ENCODE results near the gene BEST4.

DNA sequence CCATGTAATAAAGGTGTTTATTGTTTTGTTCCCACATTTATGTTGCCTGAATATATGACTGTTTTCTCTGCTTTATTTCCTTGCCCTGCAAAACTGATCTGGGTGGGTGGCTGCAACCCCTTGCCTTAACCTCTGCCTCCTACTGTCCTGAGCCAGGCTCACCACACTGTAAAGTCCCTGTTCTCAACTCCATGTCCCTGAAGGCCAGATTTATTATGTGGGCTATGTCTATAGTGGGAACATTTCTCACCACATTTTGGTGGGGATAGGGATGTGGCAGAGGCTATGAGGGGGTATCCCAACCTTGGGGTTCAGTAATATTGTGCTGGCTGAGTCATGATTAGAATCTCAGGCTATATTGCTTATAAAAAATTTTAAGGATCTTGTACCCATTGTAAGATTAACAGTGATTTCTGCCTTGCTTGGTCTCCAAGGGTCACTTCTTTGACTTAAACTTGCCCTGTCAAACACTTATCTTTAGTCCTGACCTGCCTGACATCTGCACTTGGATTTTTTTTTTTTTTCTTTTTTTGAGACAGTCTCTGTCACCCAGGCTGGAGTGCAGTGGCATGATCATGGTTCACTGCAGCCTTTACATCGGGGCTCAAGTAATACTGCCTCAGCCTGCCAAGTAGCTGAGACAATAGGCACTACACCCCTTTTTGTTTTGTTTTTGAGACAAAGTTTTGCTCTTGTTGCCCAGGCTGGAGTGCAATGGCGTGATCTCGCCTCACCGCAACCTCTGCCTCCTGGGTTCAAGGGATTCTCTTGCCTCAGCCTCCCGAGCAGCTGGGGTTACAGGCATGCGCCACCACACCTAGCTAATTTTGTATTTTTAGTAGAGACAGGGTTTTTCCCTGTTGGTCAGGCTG is 9.0 kb downstream of the BEST4 start:
- TF ChIP-seq CTCF (IDR thresholded peaks at IDR 0.05) (no peak), EZH2 (IDR thresholded peaks at IDR 0.05) (no peak)

Data from neural progenitor cell (in vitro differentiated cells).